Endothelial cell (in vitro differentiated cells): ENCODE results near the gene YKT6. TPM values are rescaled to one million over a fixed set of nuclear protein-coding genes. Genes with fewer than 3 reads are reported as not detected.

ENCODE experiments used
- DNase-seq: peaks from one replicate; pipeline ENCODE4 v3.0.0; 2021; ENCODE audit warnings: low spot score
- H3K27ac Mint-ChIP-seq: one replicate; pipeline ENCODE4 v1.8.0; 2021; ENCODE audit warnings: mixed read lengths, inconsistent platforms; ENCODE audit not compliant: unreplicated experiment
- H3K27me3 Mint-ChIP-seq: one replicate; pipeline ENCODE4 v1.8.0; 2021; ENCODE audit warnings: mild to moderate bottlenecking, moderate library complexity, mixed read lengths, inconsistent platforms; ENCODE audit not compliant: unreplicated experiment
- H3K36me3 Mint-ChIP-seq: one replicate; pipeline ENCODE4 v1.8.0; 2021; ENCODE audit warnings: mild to moderate bottlenecking, low read depth, mixed read lengths, inconsistent platforms; ENCODE audit not compliant: unreplicated experiment
- H3K4me1 Mint-ChIP-seq: one replicate; pipeline ENCODE4 v1.8.0; 2021; ENCODE audit warnings: mild to moderate bottlenecking, mixed read lengths, inconsistent platforms; ENCODE audit not compliant: unreplicated experiment
- H3K4me3 Mint-ChIP-seq: one replicate; pipeline ENCODE4 v1.8.0; 2021; ENCODE audit warnings: mild to moderate bottlenecking, mixed read lengths, inconsistent platforms; ENCODE audit not compliant: unreplicated experiment
- H3K9me3 Mint-ChIP-seq: one replicate; pipeline ENCODE4 v1.8.0; 2021; ENCODE audit warnings: mixed read lengths, inconsistent platforms; ENCODE audit not compliant: unreplicated experiment
- total RNA-seq: library from RNA; stranded (reverse); fragmentation: NEBNext Ultra II Directional; extraction: Animal tissue kit (Norgen Biotek cat#: 25700); gene quantifications from one replicate; pipeline ENCODE4 v1.2.1, GENCODE V29; 2021; ENCODE audit not compliant: unreplicated experiment
- TF ChIP-seq, protein P1 (sequence below): fragments of 200-600 bp; sonication (generic); IDR thresholded peaks from one replicate; pipeline ENCODE4 v1.5.0; 2021; ENCODE audit warnings: antibody characterized with exemption; ENCODE audit not compliant: unreplicated experiment

YKT6 gene
- total RNA-seq, 1 donor from 2014 or later = 98.4 TPM

DNA sequence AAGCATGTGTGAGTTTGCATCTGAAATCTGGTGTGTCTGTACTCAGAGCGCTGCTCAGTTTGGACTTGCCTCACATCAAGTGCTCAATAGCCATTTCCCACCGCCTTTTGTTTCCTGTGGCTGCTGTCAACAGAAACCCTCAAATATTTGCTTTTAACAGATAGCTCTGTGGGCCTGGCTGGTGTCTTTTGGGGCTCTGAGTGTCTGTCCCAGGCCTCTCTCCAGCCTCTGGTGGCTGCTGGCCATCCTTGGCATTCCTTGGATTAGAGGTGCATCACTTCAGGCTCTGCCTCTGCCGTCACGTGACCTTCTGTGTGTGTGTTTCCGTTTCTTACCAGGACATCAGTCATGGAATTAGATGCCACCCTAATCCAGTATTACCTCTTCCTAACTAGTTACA is 9.3 kb downstream of the YKT6 start:
- Mint-ChIP-seq H3K9me3 (no peaks in the 10 kb centered on the region), H3K4me1 (peaks cover 2% of the 10 kb centered on the region), H3K4me3 (peak overlapping the region; percentile 16), H3K27ac (no peak overlapping the region), H3K27me3 (no peaks in the 10 kb centered on the region), H3K36me3 (peaks cover 33% of the 10 kb centered on the region)
- TF ChIP-seq, protein P1, sequence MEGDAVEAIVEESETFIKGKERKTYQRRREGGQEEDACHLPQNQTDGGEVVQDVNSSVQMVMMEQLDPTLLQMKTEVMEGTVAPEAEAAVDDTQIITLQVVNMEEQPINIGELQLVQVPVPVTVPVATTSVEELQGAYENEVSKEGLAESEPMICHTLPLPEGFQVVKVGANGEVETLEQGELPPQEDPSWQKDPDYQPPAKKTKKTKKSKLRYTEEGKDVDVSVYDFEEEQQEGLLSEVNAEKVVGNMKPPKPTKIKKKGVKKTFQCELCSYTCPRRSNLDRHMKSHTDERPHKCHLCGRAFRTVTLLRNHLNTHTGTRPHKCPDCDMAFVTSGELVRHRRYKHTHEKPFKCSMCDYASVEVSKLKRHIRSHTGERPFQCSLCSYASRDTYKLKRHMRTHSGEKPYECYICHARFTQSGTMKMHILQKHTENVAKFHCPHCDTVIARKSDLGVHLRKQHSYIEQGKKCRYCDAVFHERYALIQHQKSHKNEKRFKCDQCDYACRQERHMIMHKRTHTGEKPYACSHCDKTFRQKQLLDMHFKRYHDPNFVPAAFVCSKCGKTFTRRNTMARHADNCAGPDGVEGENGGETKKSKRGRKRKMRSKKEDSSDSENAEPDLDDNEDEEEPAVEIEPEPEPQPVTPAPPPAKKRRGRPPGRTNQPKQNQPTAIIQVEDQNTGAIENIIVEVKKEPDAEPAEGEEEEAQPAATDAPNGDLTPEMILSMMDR = no peak
- DNase-seq = no peak

DNA sequence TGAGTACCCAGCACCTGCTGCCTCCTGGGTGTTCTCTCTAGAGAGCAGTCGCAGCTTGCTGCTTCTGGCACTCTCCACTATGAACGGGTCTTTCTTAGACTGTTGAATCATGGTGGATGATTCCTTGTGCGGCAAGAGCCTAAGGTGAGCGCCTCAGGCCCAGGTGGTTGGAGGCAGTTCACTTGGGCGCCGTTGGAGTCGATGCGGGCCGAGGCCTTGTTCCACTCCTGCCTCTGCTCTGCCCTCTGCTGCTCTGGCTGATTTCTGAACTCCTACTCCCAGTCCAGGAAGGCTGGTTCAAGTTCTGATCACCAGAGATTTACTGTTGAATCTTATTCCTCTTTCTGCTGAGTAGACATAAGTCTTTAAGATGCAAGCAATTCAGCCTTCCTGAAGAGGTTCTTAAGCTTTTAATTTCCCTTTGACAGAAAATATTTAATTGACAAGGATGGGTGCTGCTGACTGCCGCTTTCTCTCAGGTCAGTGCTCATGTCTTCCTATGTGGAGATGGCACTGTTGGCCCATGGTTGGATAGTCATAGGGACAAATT is 10.4 kb downstream of the YKT6 start:
- TF ChIP-seq, protein P1 = no peak
- peaks cover 27% of the 10 kb centered on the region for H3K36me3 Mint-ChIP-seq

DNA sequence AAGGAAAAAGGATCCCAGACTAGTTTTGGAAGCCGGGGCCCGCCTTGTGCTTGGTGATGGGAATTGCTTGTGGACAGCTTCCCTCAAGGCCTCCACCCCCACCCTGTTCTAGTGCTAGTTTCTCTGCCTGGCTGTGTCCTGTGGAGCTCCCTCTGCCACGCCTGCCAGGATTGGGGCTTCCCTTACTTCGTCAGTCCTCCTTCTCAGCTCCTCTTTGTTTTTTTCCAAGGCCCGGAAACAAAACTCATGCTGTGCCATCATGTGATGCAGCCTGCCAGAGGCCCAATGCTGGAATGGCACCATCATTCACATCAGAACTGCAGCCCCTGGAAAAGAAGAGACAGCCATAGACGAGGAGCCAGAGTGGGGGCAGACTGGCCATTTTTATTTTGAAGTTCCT is 11.2 kb downstream of the YKT6 start:
- DNase-seq = no peak
- H3K27ac Mint-ChIP-seq = no peak overlapping the region
- peaks cover 8% of the 10 kb centered on the region for H3K4me1 Mint-ChIP-seq
- H3K27me3 Mint-ChIP-seq = no peaks in the 10 kb centered on the region
- TF ChIP-seq, protein P1 = no peak
- H3K36me3 Mint-ChIP-seq = peaks cover 20% of the 10 kb centered on the region
- H3K4me3 Mint-ChIP-seq = no peak overlapping the region
- H3K9me3 Mint-ChIP-seq = no peaks in the 10 kb centered on the region

More for the DNA sequence above, 10.4 kb downstream of the YKT6 start:
- Mint-ChIP-seq H3K4me3 (no peak overlapping the region), H3K27ac (no peak overlapping the region), H3K9me3 (no peaks in the 10 kb centered on the region), H3K27me3 (no peaks in the 10 kb centered on the region), H3K4me1 (peaks cover 2% of the 10 kb centered on the region)
- no peak for DNase-seq

DNA sequence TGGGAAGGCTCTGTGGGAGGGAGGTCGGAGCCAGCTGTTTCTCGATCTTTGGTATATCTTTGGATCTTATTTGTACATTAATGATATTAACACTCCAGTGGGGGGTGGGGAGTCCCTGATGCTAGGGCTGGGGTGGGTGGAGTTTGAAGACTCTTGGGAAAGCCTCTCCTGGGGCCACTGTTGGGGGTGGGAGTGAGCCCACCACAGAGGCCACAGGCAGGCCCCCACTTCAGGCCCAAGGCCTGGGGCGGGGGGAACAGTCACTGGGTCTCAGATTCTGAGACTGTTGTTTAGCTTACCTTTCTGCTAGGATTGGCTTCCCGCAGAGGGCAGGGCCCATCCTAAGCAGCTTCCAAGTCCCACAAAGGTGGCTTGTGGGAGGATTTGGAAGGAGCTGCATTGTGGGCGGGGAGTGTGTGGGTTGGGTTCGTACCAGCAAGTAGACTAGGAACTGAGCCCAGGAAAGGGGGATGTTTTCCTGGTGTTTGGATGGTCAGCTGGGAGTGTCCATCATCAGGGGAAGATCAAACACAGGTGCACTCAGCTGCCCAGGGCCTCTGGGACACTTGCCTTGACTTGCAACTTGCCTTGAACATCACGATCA is 11.9 kb downstream of the YKT6 start:
- DNase-seq = no peak
- Mint-ChIP-seq H3K27me3 (no peaks in the 10 kb centered on the region), H3K4me3 (no peak overlapping the region), H3K4me1 (peaks cover 8% of the 10 kb centered on the region), H3K36me3 (peaks cover 20% of the 10 kb centered on the region), H3K27ac (no peak overlapping the region), H3K9me3 (no peaks in the 10 kb centered on the region)
- TF ChIP-seq, protein P1 = no peak

DNA sequence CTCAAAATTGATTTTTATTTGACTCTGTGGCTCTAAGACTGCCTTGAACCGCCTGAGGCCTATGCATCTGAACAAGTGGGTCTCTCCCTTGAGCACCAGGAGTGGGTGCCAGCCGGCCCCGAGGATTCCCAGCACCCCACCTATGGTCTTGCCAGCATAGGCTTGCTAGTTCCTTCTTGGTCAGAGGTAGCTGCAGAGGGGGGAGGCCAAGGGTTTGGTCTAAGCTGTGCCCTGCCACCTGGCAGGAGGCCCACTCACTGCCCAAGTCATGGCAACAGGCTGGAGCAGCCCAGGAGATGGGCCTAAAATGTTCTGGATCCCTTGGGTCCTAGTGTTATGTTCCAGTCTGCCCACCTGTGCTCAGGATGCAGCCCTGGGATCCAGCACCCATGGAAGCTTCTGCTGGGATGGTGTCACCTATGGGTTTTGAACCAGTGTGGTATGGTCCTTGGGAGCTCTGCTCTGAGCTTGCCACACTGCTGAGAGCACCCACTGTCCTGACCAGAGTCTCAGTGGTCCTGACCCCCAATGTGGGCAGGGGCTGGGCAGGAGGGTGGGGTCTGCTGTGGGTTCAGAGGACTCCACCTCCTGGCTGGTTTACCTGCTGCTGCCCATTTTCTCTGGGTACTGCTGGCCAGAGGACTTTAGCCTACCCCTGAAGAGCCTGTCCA is 12.6 kb downstream of the YKT6 start:
- Mint-ChIP-seq H3K27ac (no peak overlapping the region), H3K27me3 (no peaks in the 10 kb centered on the region), H3K36me3 (peaks cover 17% of the 10 kb centered on the region), H3K9me3 (no peaks in the 10 kb centered on the region), H3K4me1 (peaks cover 13% of the 10 kb centered on the region), H3K4me3 (no peak overlapping the region)
- no peak for DNase-seq
- TF ChIP-seq, protein P1 = no peak
